Measurements from ENCODE around the gene COL5A3. TPM values are rescaled to one million over a fixed set of nuclear protein-coding genes. Genes with fewer than 3 reads are reported as not detected.

COL5A3 gene
- polyA plus RNA-seq, 1 donor from 2014 or later, result 0.11 TPM

DNA sequence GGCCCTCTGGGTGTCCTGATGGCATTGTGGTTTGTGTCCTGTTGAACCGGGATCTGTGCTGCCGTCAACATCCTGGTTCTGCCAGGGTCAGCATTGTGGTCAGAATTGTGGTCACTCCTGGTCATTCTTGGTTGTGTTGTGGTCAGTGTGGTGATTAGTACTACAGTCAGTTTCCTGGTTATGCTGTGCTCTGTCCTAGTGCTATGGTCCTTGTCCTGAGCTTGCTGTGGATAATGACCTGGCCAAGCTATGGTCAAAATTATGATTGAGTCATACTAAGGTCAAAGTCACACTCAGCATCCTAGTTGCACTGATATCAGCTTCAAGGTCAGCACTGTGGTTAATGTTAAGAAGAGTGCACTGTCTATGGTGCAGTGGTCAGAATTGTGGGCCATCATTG, 69.5 kb downstream of the COL5A3 start:
- Histone ChIP-seq H3K27me3 (ENCODE audit: insufficient read depth, low read depth, low read length) (no peaks in the 10 kb centered on the region), H3F3A (ENCODE audit: insufficient read depth, low read length, poor library complexity, severe bottlenecking) (no peaks in the 10 kb centered on the region), H3K9me3 (ENCODE audit: low read length) (no peaks in the 10 kb centered on the region), H3K79me2 (replicated peaks; ENCODE audit: insufficient read depth, low read length) (peaks cover under 1% of the 10 kb centered on the region), H3K9ac (ENCODE audit: low read length) (no peak overlapping the region), H2AFZ (ENCODE audit: low read depth, low read length) (no peak overlapping the region), H4K20me1 (ENCODE audit: insufficient read depth) (no peaks in the 10 kb centered on the region), H3K4me2 (ENCODE audit: low read length) (no peak overlapping the region), H3K9me2 (ENCODE audit: insufficient read depth, low read length) (no peaks in the 10 kb centered on the region), H3K4me3 (ENCODE audit: low read length) (no peak overlapping the region), H3K36me3 (ENCODE audit: insufficient read depth, low read length) (no peaks in the 10 kb centered on the region), H3K27ac (ENCODE audit: low read length) (no peak overlapping the region)
- no peak for TF ChIP-seq RAD21 (conservative IDR thresholded peaks at IDR 0.05)
- TF ChIP-seq POLR2AphosphoS5 (IDR thresholded peaks at IDR 0.05), result no peak
- no peak for TF ChIP-seq EZH2 (IDR thresholded peaks at IDR 0.05; ENCODE audit: borderline replicate concordance, insufficient read depth, low read length, poor library complexity, severe bottlenecking)
- TF ChIP-seq, protein P1, sequence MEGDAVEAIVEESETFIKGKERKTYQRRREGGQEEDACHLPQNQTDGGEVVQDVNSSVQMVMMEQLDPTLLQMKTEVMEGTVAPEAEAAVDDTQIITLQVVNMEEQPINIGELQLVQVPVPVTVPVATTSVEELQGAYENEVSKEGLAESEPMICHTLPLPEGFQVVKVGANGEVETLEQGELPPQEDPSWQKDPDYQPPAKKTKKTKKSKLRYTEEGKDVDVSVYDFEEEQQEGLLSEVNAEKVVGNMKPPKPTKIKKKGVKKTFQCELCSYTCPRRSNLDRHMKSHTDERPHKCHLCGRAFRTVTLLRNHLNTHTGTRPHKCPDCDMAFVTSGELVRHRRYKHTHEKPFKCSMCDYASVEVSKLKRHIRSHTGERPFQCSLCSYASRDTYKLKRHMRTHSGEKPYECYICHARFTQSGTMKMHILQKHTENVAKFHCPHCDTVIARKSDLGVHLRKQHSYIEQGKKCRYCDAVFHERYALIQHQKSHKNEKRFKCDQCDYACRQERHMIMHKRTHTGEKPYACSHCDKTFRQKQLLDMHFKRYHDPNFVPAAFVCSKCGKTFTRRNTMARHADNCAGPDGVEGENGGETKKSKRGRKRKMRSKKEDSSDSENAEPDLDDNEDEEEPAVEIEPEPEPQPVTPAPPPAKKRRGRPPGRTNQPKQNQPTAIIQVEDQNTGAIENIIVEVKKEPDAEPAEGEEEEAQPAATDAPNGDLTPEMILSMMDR (IDR thresholded peaks at IDR 0.05; ENCODE audit: poor library complexity, severe bottlenecking), result no peak
- no peak for TF ChIP-seq SMC3 (conservative IDR thresholded peaks at IDR 0.05; ENCODE audit: poor library complexity)
- no peak for TF ChIP-seq TAF1 (IDR thresholded peaks at IDR 0.05; ENCODE audit: low read depth)
- no peak for TF ChIP-seq EP300 (conservative IDR thresholded peaks at IDR 0.05; ENCODE audit: poor library complexity, severe bottlenecking)
- TF ChIP-seq, protein P2, sequence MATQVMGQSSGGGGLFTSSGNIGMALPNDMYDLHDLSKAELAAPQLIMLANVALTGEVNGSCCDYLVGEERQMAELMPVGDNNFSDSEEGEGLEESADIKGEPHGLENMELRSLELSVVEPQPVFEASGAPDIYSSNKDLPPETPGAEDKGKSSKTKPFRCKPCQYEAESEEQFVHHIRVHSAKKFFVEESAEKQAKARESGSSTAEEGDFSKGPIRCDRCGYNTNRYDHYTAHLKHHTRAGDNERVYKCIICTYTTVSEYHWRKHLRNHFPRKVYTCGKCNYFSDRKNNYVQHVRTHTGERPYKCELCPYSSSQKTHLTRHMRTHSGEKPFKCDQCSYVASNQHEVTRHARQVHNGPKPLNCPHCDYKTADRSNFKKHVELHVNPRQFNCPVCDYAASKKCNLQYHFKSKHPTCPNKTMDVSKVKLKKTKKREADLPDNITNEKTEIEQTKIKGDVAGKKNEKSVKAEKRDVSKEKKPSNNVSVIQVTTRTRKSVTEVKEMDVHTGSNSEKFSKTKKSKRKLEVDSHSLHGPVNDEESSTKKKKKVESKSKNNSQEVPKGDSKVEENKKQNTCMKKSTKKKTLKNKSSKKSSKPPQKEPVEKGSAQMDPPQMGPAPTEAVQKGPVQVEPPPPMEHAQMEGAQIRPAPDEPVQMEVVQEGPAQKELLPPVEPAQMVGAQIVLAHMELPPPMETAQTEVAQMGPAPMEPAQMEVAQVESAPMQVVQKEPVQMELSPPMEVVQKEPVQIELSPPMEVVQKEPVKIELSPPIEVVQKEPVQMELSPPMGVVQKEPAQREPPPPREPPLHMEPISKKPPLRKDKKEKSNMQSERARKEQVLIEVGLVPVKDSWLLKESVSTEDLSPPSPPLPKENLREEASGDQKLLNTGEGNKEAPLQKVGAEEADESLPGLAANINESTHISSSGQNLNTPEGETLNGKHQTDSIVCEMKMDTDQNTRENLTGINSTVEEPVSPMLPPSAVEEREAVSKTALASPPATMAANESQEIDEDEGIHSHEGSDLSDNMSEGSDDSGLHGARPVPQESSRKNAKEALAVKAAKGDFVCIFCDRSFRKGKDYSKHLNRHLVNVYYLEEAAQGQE (IDR thresholded peaks at IDR 0.05; ENCODE audit: borderline replicate concordance), result no peak

DNA sequence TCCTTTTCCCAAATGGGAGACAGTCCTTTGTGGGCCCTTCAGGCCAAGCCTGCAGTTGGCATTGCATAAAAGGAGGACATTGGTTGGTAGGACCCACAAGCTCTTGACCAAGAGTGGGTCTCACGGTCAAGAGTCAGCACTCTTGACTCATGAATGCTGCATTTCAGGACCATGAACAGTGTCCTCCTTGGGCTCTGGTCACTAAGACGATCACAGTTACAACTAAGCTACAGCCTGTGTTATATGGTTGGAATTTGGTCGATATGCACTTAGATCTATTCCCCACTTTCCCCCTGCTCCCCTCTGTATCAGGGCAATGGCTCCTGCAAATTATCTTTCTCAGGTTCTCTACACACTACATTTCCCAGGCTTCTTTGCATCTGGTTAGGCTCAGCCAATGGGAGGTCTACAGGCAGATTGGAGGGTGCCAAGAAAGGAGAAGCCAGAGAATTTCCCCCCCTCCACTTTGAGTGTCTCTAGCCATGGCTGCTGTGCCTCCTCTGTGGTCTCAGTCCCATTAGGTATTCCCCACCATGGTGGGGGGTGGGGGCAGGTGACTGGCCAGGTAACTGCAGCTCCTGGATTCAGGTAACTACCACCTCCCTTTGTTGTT, 70.9 kb downstream of the COL5A3 start:
- H4K20me1 ChIP-seq (ENCODE audit: insufficient read depth), result no peaks in the 10 kb centered on the region
- H3K4me2 ChIP-seq (ENCODE audit: low read length), result no peak overlapping the region
- TF ChIP-seq, protein P2 (IDR thresholded peaks at IDR 0.05; ENCODE audit: borderline replicate concordance), result no peak
- TF ChIP-seq, protein P1 (IDR thresholded peaks at IDR 0.05; ENCODE audit: poor library complexity, severe bottlenecking), result no peak
- TF ChIP-seq TAF1 (IDR thresholded peaks at IDR 0.05; ENCODE audit: low read depth), result no peak
- no peak for TF ChIP-seq EZH2 (IDR thresholded peaks at IDR 0.05; ENCODE audit: borderline replicate concordance, insufficient read depth, low read length, poor library complexity, severe bottlenecking)
- TF ChIP-seq SMC3 (conservative IDR thresholded peaks at IDR 0.05; ENCODE audit: poor library complexity), result no peak
- TF ChIP-seq EP300 (conservative IDR thresholded peaks at IDR 0.05; ENCODE audit: poor library complexity, severe bottlenecking), result no peak
- no peak for TF ChIP-seq POLR2AphosphoS5 (IDR thresholded peaks at IDR 0.05)
- TF ChIP-seq MXI1 (conservative IDR thresholded peaks at IDR 0.05; ENCODE audit: poor library complexity, severe bottlenecking), result no peak
- TF ChIP-seq RAD21 (conservative IDR thresholded peaks at IDR 0.05), result no peak

More for the DNA sequence above, 70.9 kb downstream of the COL5A3 start:
- no peak overlapping the region for H3K4me3 ChIP-seq (ENCODE audit: low read length)
- H3K27ac ChIP-seq (ENCODE audit: low read length), result no peak overlapping the region
- H3K79me2 ChIP-seq (replicated peaks; ENCODE audit: insufficient read depth, low read length), result peaks cover 14% of the 10 kb centered on the region
- no peaks in the 10 kb centered on the region for H3K9me2 ChIP-seq (ENCODE audit: insufficient read depth, low read length)
- peaks cover 2% of the 10 kb centered on the region for H3K27me3 ChIP-seq (ENCODE audit: insufficient read depth, low read depth, low read length)
- H3K36me3 ChIP-seq (ENCODE audit: insufficient read depth, low read length), result no peaks in the 10 kb centered on the region
- no peaks in the 10 kb centered on the region for H3F3A ChIP-seq (ENCODE audit: insufficient read depth, low read length, poor library complexity, severe bottlenecking)
- H2AFZ ChIP-seq (ENCODE audit: low read depth, low read length), result no peak overlapping the region
- no peak overlapping the region for H3K9ac ChIP-seq (ENCODE audit: low read length)
- no peaks in the 10 kb centered on the region for H3K9me3 ChIP-seq (ENCODE audit: low read length)

All from neural cell (in vitro differentiated cells).